Activated gamma-delta T cell treated with Interleukin-2 at 50 U/mL for 16 hours (primary cell): ENCODE measurements around the gene MIER2.

Source experiments
- DNase-seq: peaks from one replicate; pipeline ENCODE4 v3.0.0-alpha.2; 2020

Gene MIER2

DNA sequence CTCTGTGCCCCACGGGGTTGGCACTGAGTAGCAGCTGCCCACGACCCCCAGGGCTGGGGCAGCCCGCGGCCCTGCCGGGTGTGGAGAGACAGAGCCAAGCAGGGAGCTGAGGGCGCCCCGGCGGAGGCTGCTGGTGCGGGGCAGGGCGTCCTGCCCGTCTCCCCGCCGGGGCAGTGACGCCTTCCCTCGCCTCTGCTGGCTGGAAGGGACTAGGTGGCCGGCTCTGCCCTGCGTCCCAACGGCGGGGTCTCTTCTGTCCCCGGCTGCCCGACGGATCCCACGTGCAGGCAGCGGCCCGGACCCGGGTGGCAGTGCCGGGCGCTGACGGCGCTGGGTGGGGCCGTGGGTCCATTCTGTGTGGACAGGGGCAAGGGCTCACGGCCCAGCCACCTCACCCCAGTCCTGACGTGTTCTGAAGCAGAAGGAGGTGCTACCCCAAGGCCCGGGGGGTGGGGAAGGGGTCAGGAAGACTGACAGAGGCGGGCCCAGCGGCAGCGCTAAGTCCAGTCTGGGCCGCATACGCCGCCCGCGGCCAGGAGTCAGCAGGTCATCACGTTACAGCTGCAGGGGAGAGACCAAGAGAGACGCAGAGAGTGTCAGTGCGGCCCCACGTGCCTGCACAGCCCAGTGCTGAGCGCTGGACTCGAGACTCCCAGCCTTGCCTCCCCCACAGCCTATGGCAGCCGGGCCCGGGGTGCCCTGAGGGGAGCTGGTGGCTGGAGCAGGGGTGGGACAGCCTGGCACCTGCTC, 38.3 kb downstream of the MIER2 start:
- no peak for DNase-seq

DNA sequence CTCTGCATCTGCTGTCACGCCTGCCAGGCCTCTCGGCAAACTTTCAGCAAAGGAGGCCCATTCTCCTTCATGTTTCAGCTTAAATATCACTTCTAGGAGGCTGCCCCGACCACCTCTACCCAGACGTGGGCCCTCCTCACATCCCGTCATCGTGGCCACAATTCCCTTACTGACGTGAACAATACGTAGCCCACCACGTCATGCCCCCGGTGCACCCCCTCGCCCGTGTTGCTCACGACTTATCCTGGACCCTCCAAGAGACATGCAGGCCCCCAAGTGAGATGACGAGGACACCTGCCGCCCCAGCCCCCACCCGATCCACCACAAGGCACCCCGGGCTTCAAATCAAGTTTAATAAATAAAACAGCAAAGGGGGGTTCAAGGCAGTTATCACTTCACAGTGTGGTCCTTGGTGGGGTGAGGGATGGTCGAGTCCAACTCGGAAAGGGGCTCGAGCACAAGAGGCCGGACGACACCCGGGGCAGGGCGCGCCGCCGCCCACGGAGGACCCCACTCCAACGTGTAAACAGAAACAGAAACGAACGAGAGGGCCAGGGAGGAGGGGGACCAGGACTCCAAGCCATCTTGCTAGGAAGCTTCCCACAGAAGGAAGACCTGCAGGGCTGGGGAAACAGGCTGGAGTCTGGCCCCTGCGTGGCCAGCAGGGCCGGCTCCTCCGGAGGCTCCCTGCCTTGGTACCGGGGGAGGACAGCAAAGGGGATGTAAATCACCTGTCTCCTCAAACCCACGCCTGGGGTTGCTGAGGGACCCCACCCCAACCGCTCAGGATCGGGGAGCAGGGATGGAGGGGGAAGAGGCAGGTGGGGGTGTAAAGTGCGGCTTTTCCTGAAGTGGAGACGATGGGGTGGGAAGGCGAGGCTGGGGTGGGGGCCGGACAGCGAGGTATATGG, 39.1 kb downstream of the MIER2 start:
- no peak for DNase-seq

DNA sequence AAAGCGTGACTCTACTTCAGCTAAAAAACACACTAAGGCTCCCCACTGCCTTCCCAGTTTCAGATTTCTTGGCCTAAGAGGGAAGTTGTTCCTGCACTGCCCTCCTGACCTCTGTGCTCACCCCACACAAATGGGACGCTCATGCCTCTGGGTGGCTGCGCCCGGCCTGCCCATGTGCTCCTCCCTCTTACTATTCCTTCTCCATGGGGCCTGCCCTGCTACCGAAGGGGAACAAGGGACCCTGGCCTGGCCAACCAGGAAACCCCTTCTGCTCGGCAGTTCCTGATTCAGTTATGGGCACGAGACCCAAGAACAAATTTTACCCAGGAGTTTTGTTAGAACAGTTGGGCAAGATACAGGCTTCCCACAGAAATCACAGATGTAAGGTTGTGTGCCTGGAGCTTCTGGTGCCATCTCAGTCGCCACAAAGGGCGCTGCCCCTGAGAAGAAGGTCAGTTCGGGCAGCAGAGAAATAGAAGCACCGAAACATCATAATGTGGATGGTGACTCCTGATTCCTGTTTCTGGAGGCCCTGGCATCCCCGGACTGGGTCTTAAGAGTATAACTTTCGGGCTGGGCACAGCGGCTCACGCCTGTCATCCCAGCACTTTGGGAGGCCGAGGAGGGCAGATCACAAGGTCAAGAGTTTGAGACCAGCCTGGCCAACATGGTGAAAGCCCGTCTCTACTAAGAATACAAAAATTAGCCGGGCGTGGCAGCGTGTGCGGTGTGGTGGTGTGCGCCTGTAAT, 47.9 kb downstream of the MIER2 start:
- no peak for DNase-seq

DNA sequence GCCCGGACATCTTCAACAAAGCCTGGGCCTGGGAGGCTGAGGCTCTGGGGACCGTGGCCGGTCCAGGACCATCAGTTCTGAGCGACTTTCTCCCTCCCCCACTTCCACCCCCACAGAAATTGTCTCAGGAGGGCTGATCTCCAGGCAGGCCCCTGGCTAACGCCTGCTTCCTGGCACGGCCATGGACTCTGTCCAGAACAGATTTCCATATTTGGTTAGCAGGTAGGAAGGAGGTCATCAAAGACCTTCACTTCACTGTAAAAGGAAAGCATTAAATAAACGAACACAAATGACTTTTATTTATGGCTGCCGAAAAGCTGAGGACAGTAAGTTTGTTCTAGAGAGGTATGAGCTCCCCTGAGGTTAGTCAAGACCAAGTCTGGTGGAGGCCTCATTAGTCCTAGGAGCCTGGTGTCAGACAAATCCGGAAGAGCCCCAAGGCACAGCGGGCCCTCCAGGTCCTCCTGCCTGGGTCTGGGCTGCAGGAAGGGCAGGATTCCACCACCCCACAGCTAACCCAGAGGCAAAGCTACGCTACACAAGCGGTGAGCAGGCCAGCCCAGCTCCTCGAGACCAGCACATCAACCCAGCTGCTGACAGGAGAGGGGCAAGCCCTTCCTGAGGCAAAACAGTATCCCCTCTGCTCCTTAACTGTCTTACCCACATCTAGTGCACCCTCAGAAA, 48.8 kb downstream of the MIER2 start:
- DNase-seq: no peak

DNA sequence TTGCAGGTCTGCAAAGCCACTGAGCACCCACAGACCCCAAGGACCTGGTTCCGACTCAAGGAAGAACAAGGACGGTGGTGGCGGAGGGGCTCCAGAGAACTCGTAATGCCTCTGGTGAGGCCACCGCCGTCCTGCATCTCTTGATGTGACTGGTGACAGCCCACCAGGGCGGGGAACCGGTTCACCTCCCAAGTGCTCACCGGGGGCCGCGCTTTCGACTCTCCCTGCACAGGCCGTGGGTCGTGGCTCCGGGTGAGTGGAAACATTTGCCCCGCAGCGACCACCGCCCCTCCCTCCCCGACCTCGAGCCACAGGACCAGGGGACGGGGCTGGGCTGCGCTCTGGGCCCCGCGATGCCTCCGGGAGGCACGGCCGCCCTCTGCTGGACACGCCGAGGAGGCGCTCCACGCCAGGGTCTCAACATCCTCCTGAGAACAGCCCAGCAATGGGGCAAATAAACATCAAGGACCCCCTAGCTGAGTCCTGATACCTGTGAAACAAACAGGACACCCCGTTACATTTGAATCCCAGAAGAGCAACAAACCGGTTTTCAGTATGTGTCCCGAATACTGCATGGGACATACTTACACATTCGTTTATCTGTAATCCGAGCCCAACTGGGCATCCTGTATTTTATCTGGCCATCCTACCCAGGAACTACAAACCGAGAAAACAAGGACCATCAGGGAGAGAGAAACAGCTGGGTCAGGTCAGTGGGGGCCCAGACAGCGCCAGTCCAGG, 49.5 kb downstream of the MIER2 start:
- peak; percentile 44 for DNase-seq

DNA sequence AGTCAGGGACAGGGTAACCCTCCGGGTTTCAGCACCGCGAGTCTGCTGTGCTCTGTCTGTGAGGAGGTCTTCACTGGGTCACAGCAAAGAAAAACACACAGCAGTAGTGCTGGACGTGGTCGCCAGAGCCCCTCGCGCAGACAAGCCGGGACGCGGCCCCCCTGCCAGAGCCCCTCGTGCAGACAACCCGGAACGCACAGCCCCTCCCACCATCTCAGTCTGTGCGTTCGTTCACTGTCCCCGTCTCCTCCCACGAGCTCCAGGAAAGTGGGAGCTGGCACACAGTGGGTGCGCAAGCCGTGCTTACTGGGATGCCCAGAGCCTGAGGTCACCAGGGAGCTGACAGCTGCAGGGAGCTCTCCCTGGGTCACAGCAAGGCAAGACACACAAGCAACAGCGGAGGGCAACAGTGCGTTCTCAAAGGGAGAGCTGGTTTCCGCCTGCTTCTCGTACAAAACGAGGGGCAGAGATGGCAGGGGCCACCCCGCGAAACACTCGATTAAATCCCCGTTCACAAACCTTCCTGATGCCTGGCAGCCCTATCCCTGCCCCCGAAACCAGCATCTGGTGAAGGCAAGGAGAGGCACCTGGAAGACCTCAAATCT, 50.2 kb downstream of the MIER2 start:
- no peak for DNase-seq

DNA sequence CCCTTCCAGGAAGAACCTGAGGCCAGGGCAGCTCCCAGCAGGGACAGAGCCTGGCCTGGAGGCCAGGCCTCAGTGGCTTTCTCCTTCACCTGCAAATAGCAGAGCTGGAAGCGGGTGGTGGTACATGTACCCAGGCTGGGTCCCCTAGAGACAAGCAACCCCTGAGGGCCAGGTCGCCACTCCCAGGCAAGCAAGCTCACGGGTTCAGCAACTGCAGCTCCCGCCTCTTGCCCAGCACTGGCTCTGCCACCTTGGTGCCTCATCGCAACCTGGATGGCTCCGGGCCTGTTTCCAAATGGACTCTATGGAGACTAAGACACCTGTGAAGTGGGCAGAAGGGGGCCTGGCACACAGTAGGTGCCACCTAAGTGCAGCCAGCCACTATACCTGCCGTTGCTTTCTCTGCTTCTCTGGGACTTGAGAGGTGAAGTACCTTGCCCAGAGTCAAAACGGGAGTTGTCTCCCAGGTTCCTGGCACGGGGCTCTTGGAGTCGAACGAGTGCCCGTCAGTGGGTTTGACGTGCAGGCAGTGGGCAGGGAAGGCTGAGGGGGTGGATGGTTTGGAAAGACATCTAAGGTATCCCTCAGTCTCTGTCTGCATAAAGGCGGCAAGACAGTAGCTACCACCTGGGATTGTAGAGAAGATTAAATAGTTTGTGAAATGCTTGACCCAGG, 51.0 kb downstream of the MIER2 start:
- no peak for DNase-seq

DNA sequence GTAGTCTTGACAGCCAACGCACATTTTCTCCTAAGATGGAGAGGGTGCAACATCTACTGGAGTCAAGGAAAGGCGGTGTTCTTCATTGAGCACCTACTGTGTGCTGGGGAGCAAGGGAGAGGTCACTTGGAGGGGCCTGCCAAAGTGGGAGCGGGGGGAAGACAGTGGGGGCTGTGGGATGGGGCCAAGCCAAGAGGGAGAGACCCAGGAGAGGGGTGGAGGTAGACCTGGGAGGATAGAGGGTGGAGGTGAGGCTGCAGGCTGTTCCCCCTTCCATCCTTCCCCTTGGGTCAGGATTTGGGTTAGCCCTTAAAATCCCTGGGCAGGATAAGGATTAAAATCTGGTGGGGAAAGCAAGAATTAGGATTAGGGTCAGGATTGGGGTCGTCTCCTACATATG, 51.6 kb downstream of the MIER2 start:
- no peak for DNase-seq

DNA sequence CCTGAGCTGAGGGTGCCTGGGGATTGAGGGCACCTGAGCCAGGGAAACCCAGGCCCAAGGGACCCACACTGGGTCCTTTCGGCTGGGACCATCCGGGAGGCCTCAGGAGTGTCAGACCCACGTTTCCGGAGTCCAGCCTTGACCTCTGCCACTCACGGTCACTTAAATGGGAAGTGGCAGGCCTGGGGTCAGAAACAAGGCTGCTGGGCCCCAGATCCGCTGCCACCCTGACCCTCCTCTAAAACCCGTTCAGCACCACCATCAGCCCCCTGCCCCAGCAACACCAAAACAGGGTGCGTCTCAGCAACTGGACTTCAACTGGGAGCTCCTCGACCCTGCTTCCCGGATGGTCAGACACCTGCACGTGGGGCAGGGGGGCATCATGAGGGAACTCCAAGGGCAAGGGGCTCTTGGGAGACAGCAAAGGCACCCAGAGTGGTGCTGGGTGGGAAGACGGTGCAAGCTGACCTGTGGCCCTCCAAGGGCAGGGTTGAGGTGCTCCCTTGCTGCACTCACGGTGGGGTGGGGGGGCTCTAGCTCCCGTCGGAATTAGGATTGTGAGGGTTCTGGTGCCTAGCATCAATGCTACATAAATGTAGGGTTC, 52.2 kb downstream of the MIER2 start:
- DNase-seq: no peak

DNA sequence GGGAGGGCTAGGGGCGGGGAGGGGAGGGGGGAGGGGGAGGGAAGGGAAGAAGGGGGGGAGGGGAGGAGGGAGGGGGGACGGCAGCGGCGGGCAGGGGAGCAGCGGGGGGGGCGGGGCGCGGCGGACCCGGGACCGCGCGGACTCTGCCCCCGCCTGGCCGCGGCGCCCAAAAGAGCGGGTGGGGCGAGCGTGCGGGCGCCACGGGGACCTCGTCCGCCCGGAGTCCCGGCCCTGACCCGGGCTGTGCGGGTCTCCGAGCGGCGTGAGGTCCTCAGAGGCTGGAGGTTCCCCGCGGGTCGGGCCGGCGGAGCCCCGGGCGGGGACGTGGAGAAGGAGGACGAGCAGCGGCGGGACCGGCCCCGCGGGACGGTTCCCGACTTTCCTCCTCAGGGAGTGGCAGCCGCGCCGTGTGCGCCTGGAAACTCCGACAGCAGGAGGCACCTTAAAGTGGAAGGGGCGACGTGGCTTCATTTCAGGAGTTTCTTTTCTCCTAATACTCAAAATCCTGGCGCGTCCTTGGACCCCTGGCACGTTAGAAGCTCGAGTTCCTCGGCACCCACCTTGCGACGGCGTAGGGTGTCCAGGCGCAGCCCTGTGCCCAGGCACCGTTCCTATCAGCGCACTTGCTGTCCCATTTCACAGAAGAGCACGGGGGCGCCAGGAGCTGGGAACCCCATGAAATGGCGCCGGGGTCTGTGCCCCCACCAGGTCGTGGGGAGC, 52.9 kb downstream of the MIER2 start:
- no peak for DNase-seq

DNA sequence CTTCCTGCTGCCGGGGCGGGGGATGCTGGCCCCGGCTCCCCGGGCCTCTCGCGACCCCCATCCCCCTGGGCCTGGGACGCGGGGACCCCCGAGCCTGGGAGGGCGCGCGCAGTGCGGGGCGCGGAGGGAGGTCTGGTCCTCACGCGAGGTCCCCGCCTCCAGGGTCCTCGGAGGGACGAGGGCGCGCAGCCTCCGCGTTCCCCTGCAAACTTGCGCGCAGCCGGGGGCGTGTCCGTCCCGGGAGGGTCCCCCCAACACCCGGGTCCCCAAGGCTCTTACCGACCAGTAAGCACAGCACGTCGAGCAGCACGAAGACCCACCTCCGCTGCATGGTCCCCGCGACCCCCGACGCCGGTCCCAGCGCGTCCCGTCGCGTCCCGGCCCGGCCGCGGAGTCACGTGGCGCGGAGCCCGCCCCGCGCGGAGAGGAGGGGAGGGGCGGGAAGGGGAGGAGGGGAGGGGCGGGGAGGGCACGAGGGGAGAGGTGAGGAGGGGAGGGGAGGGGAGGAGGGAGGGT, 53.5 kb downstream of the MIER2 start, which contains the start of gene PLPP2:
PLPP2 (minus strand) TSS at position 398 of the 516 bp plus-strand sequence; CDS start at position 331, 67 bp downstream.
- no peak for DNase-seq

DNA sequence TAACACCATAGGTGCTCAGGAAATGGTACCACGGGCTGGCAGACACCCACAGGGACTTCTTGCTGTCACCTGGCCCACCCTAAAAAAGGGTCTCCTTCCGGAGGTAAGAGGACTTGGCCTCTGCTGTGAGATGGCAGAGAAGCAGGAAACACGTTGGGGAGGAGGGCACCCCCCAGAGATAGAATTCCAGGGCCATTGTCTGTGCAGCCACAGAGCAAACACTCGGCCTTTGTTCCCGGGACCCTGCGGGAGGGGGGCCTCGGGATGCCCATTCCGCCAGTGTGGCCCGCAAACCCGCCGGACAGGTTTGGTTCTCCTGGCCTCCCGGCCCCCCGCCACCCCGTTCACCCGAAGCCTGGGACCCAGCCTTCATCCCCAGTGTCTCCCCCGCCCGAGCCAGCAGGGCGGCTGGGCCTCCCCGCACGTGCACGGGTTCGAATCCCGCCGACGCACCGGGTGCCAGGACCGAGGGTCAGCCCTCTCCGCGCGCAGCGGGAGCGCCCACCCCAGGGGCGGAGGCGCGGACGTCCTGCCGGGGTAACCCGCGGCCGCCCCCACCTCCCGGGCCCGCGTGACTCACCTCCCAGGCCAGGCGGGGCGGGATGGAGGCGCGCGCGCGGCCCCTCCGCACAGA, 54.1 kb downstream of the MIER2 start:
- peak; percentile 50 for DNase-seq

DNA sequence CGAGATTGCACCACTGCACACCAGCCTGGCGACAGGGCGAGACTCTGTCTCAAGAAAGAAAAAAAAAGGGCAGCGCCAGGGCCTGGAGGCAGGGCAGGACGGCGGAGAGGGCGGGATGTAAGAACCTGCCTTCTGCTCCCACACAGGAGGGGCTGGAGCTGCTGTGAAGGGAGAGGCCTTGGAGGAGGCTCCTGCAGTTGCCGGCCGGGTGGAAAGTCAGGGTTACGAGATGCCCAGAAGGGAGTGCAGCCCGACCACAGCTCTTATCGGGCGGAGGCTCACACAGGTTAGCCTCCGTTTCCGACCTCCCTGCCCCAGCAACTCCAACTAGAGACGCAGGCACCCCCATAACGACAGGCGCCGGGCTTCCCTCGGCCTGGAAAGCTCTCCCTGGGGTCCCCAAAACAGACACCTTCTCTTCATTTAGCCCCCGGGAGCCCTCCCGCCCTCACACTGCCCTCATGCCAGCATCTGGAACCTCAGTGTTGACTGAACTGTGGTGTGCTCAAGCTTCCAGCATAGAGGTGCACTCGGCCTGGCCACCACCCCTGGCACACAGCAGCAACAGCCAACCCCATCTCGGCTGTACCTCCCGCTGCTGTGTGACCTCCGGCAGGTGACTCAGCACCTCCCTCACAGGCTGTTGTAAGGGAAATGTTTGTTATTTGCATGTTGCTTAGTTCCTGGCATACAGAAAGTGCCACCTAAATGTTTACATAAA, 54.8 kb downstream of the MIER2 start:
- peak; percentile 60 for DNase-seq

DNA sequence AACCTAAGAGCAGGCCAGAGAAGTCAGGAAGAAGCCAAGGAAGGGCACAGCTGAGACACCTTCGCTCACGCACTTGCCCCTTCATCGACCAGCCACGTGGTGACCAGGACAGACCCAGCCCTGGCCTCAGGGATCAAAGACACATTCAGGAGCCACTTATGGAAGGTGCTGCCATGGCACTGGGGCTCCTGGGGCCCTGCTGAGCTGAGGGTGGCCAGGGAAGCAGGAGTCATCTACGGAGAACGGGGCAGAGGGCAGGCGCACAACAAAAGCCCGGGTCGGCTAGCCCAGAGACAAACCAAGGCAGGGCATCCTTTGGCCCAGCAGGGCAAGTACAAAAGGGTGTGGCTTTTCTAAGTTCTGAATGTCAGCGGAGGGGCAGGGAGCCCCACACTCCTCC, 55.7 kb downstream of the MIER2 start:
- DNase-seq: no peak

DNA sequence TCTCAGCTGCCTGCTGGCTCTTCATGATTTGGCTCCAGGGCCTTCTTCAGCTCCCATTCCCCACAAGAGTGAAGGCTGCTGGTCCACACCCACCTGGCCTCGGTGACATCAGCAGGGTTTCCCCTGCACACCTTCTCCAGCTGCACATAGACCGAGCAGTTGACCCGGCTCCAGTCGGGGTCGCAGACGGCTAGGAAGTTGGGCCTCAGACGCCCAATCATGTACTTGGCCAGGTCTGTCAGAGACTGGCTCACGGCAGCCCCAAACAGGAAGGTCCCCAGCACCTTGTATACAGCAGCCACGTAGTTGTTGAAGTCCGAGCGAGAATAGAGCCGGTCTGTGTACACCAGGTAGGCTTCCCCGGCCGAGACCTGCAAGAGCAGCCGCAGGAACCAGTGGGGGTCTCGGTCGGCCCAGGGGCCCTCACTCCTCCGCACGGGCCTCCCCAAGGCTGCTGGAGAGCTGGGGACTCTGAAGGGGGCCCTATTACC, 57.2 kb downstream of the MIER2 start:
- DNase-seq: no peak

DNA sequence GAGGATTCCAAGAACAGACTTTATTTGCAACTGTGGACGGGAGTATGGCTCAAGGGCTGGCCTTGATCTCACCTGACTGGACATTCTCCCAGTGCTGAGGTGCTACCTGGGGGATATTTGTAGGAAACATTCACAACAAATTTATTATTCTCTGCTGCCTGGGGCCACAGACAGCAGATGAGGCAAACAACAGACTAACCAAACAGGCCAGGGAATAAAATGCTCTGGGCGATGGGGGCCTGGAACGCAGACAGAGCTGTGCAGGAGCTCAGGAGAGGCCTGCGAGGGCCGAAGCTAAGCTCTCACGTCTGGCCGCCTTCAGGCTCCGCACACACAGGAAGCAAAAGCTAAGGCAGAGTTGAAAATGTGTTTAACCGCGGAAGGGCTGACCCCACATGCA, 61.2 kb downstream of the MIER2 start:
- DNase-seq: no peak

DNA sequence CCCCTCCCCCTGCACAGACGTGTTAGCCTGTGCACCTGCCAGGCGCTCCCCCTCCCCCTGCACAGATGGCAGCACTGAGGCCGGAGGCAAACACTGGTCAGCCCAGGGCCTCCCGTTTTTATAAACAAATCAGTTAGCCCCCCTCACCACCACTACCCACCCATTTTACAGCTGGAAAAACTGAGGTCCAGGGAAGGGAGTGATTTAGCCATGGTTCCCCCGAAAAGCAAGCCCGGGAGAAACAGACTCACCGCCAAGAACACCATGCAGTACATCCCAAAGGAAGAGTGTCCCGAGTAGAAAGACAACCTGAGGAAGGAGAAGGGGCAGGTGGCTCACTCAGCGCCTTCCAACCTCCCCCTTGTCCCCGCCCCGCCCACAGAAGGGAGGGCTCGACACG, 62.1 kb downstream of the MIER2 start:
- DNase-seq: no peak

DNA sequence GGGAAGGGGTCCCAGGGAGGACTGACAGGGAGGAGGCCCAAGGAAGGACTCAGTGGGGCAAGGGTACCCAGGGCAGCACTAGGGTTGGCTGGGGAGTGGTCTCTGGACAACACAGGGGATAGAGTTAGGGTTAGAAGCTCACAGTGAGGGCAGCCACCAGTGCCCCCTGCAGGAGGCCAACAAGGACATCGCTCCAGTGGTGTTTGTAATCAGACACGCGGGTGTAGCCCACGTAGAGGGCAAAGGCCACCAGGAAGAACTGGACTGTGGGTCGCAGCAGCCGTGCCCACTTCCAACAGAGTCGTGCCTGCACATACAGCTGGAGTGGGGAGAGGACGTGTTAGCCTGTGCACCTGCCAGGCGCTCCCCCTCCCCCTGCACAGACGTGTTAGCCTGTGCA, 62.6 kb downstream of the MIER2 start:
- no peak for DNase-seq
